Measurements from ENCODE around the gene NCKAP5. TPM values are rescaled to one million over a fixed set of nuclear protein-coding genes. Genes with fewer than 3 reads are reported as not detected.

Gene NCKAP5
- total RNA-seq, 1 donor from 2014 or later, result 0.59 TPM

GRCh38 chr2:132760971-132761370, 807.3 kb downstream of the NCKAP5 start:
- DNase-seq (ENCODE audit: low read depth, low spot score), result no peak

GRCh38 chr2:132760405-132760804, 807.9 kb downstream of the NCKAP5 start:
- DNase-seq (ENCODE audit: low read depth, low spot score), result no peak

GRCh38 chr2:132758995-132759394, 809.3 kb downstream of the NCKAP5 start:
- no peak for DNase-seq (ENCODE audit: low read depth, low spot score)

- no peak for DNase-seq (ENCODE audit: low read depth, low spot score)
Observed at GRCh38 chr2:132757676-132758075, 810.6 kb downstream of the NCKAP5 start.

GRCh38 chr2:132757002-132757589, 811.2 kb downstream of the NCKAP5 start:
- DNase-seq (ENCODE audit: low read depth, low spot score), result no peak

GRCh38 chr2:132754867-132755472, 813.3 kb downstream of the NCKAP5 start:
- DNase-seq (ENCODE audit: low read depth, low spot score), result no peak

- no peak for DNase-seq (ENCODE audit: low read depth, low spot score)
Observed at GRCh38 chr2:132754392-132754791, 813.9 kb downstream of the NCKAP5 start.

- DNase-seq (ENCODE audit: low read depth, low spot score), result no peak
Observed at GRCh38 chr2:132752421-132753206, 815.6 kb downstream of the NCKAP5 start.

- no peak for DNase-seq (ENCODE audit: low read depth, low spot score)
Observed at GRCh38 chr2:132751836-132752235, 816.4 kb downstream of the NCKAP5 start.

GRCh38 chr2:132750606-132751005, 817.7 kb downstream of the NCKAP5 start:
- DNase-seq (ENCODE audit: low read depth, low spot score), result no peak

GRCh38 chr2:132747046-132747445, 821.2 kb downstream of the NCKAP5 start:
- DNase-seq (ENCODE audit: low read depth, low spot score), result no peak

- no peak for DNase-seq (ENCODE audit: low read depth, low spot score)
Observed at GRCh38 chr2:132741754-132742153, 826.5 kb downstream of the NCKAP5 start.

- DNase-seq (ENCODE audit: low read depth, low spot score), result no peak
Observed at GRCh38 chr2:132740081-132740720, 828.1 kb downstream of the NCKAP5 start.

- DNase-seq (ENCODE audit: low read depth, low spot score), result no peak
Observed at GRCh38 chr2:132738223-132738622, 830.0 kb downstream of the NCKAP5 start.

- no peak for DNase-seq (ENCODE audit: low read depth, low spot score)
Observed at GRCh38 chr2:132736059-132736458, 832.2 kb downstream of the NCKAP5 start.

- no peak for DNase-seq (ENCODE audit: low read depth, low spot score)
Observed at GRCh38 chr2:132734961-132735360, 833.3 kb downstream of the NCKAP5 start.

GRCh38 chr2:132733094-132733493, 835.2 kb downstream of the NCKAP5 start:
- DNase-seq (ENCODE audit: low read depth, low spot score), result no peak

GRCh38 chr2:132732694-132733093, 835.6 kb downstream of the NCKAP5 start:
- DNase-seq (ENCODE audit: low read depth, low spot score), result no peak

- DNase-seq (ENCODE audit: low read depth, low spot score), result no peak
Observed at GRCh38 chr2:132731441-132731840, 836.8 kb downstream of the NCKAP5 start.

- DNase-seq (ENCODE audit: low read depth, low spot score), result no peak
Observed at GRCh38 chr2:132730611-132731010, 837.7 kb downstream of the NCKAP5 start.

GRCh38 chr2:132729522-132729921, 838.7 kb downstream of the NCKAP5 start:
- no peak for DNase-seq (ENCODE audit: low read depth, low spot score)

GRCh38 chr2:132726155-132726554, 842.1 kb downstream of the NCKAP5 start:
- no peak for DNase-seq (ENCODE audit: low read depth, low spot score)

Measured in pulmonary artery endothelial cell (primary cell).